ENCODE measurements around the gene GABRA1.

DNA sequence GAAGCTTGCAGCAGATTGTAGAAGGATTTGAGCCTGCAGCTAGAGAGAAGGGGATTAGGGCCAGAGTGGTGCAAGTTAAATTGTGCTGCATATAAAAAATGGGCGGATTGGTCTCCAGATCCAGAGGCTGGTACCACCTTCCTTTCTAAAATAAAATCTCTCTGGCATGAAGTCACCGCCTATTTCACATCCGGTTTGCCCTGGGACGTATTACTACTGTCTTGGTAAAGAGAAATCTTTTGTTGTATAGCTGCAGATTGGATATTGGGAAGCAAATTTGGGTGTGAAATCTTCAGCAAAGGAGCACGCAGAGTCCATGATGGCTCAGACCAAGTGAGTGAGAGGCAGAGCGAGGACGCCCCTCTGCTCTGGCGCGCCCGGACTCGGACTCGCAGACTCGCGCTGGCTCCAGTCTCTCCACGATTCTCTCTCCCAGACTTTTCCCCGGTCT is at the start of gene GABRA1:
- TF ChIP-seq EZH2 (IDR thresholded peaks at IDR 0.05) (no peak), POLR2AphosphoS5 (IDR thresholded peaks at IDR 0.05; ENCODE audit: borderline replicate concordance, low read depth, low read length) (no peak)
